KOPT-K1 (cell line): ENCODE measurements around the gene PRCP.

Source experiments
- H3K27ac ChIP-seq: fragments of 200-600 bp; sonication (generic); 2 replicates; pipeline ENCODE4 v1.5.1; 2016; ENCODE audit warnings: antibody characterized with exemption, mild to moderate bottlenecking, low read depth, low read length; ENCODE audit not compliant: poor library complexity, severe bottlenecking
- H3K36me3 ChIP-seq: fragments of 200-600 bp; sonication (generic); 2 replicates; pipeline ENCODE4 v1.5.1; 2017; ENCODE audit warnings: antibody characterized with exemption, mild to moderate bottlenecking, low read length, moderate library complexity; ENCODE audit not compliant: insufficient read depth
- H3K9me3 ChIP-seq: fragments of 200-600 bp; sonication (generic); 2 replicates; pipeline ENCODE4 v1.5.1; 2017; ENCODE audit warnings: antibody characterized with exemption, low read length, mild to moderate bottlenecking; ENCODE audit not compliant: insufficient read depth, poor library complexity, severe bottlenecking

PRCP gene

DNA sequence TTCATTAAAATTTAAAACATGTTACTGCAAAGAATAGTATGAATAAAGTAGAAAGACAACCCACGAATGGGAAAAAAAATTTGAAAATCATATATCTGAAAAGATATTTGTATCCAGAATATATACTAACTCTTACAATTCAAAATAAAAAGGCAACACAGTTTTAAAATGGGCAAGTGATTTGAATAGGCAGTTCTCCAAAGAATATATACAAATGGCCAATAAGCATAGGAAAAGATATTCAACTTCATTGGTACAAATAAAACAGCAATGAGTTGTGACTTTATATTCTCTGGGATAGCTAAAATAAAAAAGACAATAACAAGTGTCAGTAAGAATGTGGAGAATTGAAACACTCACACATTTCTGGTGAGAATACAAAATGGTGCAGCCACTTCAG lies 125.0 kb downstream of the PRCP start:
- H3K27ac ChIP-seq, result no peak overlapping the region
- no peaks in the 10 kb centered on the region for H3K36me3 ChIP-seq
- no peaks in the 10 kb centered on the region for H3K9me3 ChIP-seq
